HG03354 (cell line): ENCODE data around the gene PRSS33.

Source experiments
- ATAC-seq: cut with Tn5 transposase; IDR thresholded peaks from one replicate; pipeline ENCODE4 v1.9.1; 2021; ENCODE audit warnings: mild to moderate bottlenecking; ENCODE audit not compliant: unreplicated experiment, poor library complexity, severe bottlenecking

The PRSS33 gene

DNA sequence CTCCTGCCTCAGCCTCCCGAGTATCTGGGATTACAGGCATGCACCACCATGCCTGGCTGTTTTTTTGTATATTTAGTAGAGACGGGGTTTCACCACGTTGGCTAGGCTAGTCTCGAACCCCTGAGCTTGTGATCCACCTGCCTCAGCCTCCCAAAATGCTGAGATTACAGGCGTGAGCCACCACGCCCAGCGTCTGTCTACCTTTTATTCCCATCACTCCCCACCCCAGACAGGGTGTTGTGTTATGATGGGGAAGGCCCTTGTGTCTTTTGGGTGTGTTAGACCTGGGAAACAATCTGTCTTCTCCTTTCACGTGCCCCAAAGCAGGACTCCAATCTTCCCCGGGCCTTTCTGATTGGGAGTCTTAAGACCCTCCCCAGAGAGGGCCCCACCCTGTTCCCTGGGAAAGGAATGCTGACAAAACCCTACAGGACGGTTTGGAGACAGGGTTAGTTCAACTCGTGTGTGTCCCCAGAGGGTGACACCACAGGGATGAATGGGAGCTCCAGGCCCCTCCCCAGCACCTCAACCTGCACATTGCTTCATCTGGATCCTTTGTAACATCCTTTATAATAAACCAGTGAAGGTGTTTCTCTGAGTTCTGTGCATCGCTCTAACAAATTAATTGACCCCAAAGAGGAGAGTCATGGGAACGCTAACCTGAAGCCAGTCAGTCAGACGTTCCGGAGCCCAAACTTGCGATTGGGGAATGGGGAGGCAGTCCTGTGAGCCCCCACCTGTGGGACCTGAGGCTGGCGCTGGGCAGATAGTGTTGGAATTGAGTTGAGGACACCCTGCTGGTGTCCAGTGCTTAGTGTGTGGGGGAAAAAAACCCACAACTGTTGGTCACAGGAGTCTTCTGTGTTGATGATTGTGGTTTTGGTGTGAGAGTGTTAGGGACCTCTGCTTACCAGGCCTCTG lies 7.1 kb downstream of the PRSS33 start:
- no peak for ATAC-seq

- no peak for ATAC-seq
These were observed 8.0 kb downstream of the PRSS33 start for GRCh38 chr16:2779151-2779920.

GRCh38 chr16:2778630-2778958 lies 8.8 kb downstream of the PRSS33 start:
- ATAC-seq, result no peak

- ATAC-seq, result peak; percentile 13
These were observed 9.3 kb downstream of the PRSS33 start for GRCh38 chr16:2777903-2778629.

DNA sequence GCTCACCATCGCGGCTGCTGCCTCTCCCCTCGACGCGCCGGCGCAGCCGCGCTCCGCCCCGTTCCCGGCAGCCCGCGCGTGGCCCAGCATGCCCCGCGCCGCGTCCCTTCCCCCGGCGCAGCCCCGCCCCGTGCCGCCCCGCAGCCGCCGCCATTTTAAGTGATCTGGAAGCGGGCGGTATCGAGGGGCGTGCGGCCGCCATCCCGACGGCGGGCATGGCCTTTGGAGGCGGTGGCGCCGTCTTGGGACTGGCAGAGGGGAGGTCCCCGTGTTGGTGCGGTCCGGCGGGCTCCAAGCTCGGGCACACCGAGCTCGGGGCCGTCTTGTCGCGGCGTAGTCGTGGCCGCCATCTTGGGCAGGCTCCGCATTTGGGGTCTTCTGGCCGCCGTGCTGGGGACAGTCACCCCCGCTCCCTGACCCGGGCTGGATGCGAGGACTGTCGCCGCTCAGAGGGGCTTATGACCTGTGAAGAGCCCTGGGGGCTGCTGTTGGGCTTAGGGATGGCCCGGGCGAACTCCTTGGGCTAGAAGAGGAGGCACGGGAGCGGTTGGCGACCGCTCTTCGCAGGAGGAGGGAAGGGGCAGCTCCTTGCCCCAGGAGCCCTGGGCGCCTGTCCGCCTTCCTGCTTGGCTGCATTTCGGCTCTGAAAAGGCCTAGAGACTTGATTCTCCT lies 10.0 kb downstream of the PRSS33 start, which contains the start of gene ELOB:
TSS of gene ELOB (minus strand) at position 50 of the 672 bp plus-strand sequence. CDS start at position 9, 41 bp downstream.
- ATAC-seq, result peak; percentile 83

- peak; percentile 36 for ATAC-seq
These were observed 10.7 kb downstream of the PRSS33 start for GRCh38 chr16:2776500-2777139.

DNA sequence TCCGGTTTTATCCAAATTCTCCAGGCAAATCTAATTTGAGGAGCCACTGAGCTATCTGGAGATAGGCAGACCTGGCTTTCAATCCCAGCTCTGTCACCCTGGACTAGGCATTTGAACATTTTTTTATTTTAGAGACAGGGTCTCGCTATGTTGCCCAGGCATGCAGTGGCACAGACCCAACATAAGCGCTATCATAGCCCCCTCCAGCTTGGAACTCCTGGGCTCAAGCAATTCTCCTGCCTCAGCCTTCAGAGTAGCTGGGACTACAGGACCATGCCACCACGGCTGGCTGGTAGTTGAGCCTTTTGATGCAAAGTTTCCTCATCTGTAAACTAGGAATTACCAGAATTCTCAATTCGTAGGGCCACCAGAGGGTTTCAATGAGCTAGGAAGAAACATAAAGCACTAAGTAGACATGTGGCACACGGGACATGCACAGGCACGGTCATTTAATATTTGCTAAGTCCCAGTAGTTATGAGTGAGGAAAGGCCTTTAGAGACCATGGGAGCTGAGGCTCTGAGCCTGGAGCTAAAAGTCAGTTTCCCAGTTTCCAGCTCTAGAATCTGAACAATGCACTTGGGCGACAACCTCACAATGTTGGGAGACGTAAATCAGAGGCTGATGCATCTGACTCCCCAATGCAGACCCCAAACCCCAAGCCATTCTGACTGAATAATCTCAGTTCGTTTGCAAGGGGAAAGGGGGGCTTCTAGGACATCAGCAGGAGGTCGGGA lies 11.4 kb downstream of the PRSS33 start:
- ATAC-seq, result no peak

- ATAC-seq, result no peak
These were observed 12.1 kb downstream of the PRSS33 start for GRCh38 chr16:2775131-2775716.

GRCh38 chr16:2774161-2774891 lies 13.0 kb downstream of the PRSS33 start:
- no peak for ATAC-seq

GRCh38 chr16:2773188-2773968 lies 14.0 kb downstream of the PRSS33 start:
- ATAC-seq, result no peak

DNA sequence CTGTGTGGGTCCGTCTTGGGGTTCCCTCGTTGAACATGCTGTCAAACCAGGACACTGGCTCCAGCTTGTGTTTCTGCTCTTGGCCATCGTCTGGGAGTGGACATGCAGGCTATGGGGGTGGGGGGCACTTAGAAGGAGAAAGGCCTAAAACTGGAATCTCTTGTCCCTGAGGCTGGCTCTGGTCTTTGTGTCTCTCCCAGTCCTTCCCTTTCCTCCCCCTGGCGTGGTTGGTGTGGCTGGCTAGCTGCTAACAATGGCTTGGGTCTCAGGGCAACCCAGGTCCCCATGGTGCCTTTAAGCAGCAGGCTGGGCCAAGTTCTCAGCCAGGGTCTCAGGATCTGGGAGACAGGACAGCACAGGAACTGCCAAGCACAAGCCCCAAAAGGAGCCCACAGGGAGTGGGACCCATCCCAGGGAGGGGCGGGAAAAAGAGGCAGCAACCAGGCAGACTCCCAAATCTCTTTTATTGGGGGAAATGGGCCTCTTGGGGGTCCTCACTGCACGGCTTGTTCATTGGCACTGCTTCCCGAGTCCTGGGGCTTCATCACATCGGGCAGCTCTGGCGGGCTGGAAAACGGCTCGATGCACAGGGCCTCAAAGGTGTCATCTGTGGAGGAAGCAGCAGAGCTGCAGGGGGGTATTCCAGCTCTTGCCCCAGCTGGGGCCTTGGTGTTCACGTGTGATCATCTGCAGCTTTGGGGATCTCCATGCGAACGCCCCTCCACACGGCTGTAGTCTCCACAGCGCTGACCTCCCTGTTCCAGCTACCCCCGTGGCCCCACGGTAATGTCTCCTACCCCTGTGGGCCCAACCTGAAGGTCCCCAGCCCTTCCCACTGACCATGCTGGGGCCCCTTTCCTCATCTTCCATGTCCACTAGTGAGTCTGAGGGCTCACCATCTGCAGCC lies 15.6 kb downstream of the PRSS33 start:
- no peak for ATAC-seq

DNA sequence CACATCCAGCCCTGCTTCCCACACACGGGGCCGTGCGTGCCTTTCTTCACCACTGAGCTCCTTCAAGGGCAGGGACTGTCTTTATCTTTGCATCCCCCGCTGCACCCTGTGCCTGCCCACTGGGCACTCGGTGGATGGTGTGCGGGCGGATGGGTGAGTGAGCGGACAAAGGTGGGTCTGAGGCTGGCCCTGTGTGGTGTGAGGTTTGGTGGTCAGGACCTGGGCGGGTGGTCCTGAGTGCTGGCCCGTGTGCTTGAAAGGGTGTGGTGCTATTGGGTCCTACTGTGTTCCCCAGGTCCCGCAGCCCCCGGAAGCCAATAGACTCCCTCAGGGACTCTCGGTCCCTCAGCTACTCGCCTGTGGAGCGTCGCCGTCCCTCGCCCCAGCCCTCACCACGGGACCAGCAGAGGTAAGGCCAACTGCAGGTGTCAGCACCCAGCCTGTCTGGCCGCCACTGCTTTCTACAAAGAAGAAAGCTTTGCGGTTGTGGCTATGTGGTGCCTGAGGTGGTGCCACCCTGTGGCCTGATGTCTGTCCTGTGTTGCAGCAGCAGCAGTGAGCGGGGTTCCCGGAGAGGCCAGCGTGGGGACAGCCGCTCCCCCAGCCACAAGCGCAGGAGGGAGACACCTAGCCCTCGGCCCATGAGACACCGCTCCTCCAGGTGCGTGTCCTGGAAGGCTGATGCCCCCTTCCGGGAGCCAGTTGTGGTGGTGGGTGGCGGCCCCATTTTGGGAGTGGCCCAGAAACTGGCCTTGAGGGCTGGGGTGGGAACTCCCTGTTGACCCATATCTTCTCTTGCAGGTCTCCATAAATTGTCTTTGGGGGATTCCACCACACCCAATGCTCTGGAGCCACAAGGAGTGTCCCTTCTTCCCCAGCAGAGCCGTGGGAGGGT lies 17.1 kb downstream of the PRSS33 start:
- ATAC-seq, result no peak

- ATAC-seq, result no peak
These were observed 17.7 kb downstream of the PRSS33 start for GRCh38 chr16:2769675-2770056.

- no peak for ATAC-seq
These were observed 18.2 kb downstream of the PRSS33 start for GRCh38 chr16:2769100-2769529.
